Measurements from ENCODE around the gene RILPL2. TPM values are rescaled to one million over a fixed set of nuclear protein-coding genes. Genes with fewer than 3 reads are reported as not detected.
"Not testable (repeated sequence)": the region's sequence is repeated elsewhere in the genome, so short reads cannot be mapped to it uniquely, and the experiment has no call there.

The RILPL2 gene
- total RNA-seq, 1 donor from 2014 or later, result 2.8 TPM

DNA sequence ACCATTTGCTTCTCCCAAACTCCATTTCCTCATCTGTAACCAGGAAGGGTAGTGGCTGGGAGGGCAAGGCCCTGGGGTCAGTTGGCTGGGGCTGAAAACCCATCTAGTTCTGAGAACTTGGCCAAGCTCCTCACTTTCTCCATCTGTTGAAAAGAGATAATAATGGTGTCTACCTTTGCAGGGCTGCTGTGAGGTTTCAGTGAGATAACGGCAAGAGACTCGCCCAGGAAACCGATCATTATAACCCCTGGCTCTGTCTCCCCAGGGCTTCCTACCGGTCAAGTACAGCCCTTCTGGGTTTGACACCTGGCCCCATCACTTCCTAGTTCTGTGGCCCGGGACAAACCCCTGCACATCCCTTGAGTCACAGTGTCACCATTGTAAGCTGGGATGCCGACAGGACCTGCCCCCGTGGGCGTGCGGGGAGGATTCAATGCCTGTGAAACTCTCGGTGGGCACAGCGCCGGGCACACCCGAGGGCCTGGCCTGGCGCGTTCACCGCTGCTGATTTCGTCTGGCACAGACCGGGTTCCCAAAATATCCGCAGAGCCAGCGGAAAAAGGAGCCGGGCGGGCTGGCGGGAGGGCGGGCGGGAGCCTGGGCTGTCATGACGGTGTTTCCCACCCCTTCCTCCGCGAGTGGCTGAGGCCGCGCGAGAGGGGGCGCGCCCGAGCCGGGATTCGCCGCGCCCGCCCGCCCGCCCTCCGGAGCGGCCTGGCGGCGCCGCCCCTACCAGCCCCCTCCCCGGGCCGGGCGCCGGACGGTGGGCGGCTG is 48.1 kb downstream of the RILPL2 start:
- H3K27ac Mint-ChIP-seq, result peak overlapping the region; percentile 85
- DNase-seq (ENCODE audit: low spot score, unreplicated experiment), result peak; percentile 62

DNA sequence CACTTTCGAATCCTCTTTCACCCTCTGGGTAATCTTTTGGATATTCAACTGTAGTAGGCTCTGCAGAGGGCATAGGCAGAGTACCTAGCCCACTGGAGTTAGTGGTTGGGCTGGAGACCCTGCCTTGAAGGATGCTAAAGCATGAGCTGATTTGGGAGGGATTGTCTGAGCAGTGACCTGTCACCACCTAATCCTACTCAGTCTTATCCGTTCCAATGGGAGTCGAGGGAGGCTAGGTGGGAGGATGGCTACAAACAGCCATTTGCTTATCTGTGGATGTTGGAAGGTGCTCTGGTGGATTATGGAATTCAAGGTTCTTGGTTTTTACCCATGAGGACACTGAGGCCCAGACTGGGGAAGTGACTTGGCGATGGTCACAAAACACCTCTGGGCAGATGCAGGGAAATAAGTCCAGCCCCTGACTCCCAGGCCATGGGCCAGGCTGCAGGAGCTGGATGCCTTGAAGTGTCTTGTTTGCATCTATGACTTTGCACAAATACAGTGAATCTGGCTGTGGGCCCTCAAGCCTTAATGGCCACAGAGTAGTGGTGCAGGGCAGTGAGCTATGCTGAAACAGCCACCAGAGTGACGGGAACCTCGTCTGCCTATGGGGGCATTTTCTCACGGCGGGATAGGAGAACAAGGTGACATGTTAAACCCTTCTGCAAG is 48.8 kb downstream of the RILPL2 start:
- Mint-ChIP-seq H3K27me3 (no peaks in the 10 kb centered on the region), H3K36me3 (ENCODE audit: insufficient read depth) (peaks cover 6% of the 10 kb centered on the region), H3K27ac (peak overlapping the region; percentile 72), H3K4me3 (ENCODE audit: low read depth) (peak overlapping the region; percentile 78), H3K9me3 (ENCODE audit: low read depth) (no peaks in the 10 kb centered on the region), H3K4me1 (ENCODE audit: low read depth) (peaks cover 15% of the 10 kb centered on the region)
- no peak for DNase-seq (ENCODE audit: low spot score, unreplicated experiment)
- TF ChIP-seq CTCF (IDR thresholded peaks at IDR 0.05; ENCODE audit: unreplicated experiment), result no peak

More for the DNA sequence above, 48.1 kb downstream of the RILPL2 start:
- no peak for TF ChIP-seq CTCF (IDR thresholded peaks at IDR 0.05; ENCODE audit: unreplicated experiment)
- Mint-ChIP-seq H3K4me3 (ENCODE audit: low read depth) (peak overlapping the region; percentile 78), H3K27me3 (no peaks in the 10 kb centered on the region), H3K36me3 (ENCODE audit: insufficient read depth) (peaks cover 9% of the 10 kb centered on the region), H3K9me3 (ENCODE audit: low read depth) (no peaks in the 10 kb centered on the region), H3K4me1 (ENCODE audit: low read depth) (peaks cover 15% of the 10 kb centered on the region)

DNA sequence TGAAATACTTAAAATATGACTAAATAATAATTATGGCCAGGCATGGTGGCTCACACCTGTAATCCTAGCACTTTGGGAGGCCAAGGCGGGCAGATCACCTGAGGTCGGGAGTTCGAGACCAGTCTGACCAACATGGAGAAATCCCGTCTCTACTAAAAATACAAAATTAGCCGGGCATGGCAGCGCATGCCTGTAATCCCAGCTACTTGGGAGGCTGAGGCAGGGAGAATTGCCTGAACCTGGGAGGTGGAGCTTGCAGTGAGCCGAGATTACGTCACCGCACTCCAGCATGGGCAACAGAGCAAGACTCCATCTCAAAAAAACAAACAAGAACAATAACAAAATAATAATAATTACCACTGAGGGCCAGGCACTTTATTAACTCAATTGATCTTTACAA is 50.9 kb downstream of the RILPL2 start:
- not testable (repeated sequence) for H3K36me3 Mint-ChIP-seq (ENCODE audit: insufficient read depth); H3K9me3 Mint-ChIP-seq (ENCODE audit: low read depth); H3K27me3 Mint-ChIP-seq; H3K27ac Mint-ChIP-seq; DNase-seq (ENCODE audit: low spot score, unreplicated experiment); H3K4me3 Mint-ChIP-seq (ENCODE audit: low read depth)
- peaks cover 14% of the 10 kb centered on the region for H3K4me1 Mint-ChIP-seq (ENCODE audit: low read depth)

DNA sequence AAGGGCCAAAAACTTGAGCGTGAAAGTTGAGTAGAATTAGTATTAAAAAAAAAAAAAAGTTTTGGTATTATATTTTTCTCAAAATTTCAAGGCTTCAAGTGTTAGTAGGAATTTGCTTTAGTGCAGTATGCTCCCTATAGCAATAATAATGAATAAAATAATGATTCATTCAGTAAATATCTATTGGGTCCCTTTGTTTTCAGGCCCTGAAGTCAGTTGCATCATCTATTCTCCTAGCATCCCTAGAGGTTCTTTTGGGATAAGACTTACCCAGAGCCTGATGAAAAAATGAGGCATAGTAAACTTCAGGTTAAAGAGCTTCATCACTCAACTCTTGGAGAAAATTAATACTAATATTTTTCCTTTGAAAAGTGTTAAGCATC is 51.5 kb downstream of the RILPL2 start:
- H3K4me3 Mint-ChIP-seq (ENCODE audit: low read depth), result peak overlapping the region; percentile 85
- DNase-seq (ENCODE audit: low spot score, unreplicated experiment), result no peak
- H3K36me3 Mint-ChIP-seq (ENCODE audit: insufficient read depth), result no peaks in the 10 kb centered on the region
- TF ChIP-seq CTCF (IDR thresholded peaks at IDR 0.05; ENCODE audit: unreplicated experiment), result no peak
- peak overlapping the region; percentile 94 for H3K27ac Mint-ChIP-seq
- no peaks in the 10 kb centered on the region for H3K9me3 Mint-ChIP-seq (ENCODE audit: low read depth)
- peaks cover 8% of the 10 kb centered on the region for H3K4me1 Mint-ChIP-seq (ENCODE audit: low read depth)
- no peaks in the 10 kb centered on the region for H3K27me3 Mint-ChIP-seq

DNA sequence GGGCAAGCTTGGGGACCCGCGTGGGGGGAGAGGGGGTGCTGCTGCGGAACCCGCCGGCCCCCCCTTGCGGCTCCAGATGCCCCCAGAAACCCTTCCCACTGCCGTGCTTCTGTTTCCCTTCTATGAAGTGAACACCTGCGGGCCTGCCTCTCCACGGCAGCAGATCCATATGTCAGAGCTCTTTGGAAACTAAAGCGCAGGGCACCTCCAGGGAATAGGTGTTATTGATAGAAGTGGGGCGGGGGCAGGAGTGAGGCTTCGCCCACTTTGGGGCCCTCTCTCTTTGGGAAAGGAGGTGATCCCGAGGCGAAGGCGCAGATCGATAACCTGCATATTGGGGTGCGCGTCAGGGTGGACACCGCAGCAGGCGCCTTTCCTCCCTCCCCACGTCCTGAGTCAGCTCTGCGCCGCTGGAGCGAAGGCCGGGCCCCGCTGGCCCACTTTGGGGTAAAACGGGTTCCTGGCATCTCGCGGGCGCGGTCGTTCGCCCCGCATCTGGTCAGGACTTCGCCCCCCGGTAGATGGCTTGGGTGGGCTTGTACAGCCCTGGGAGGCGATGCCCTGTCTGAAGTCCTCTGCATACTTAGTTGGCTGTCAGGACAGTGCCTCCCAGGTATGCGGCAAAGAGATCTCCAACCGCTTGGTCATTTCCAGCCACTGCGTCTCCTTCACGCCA is 52.0 kb downstream of the RILPL2 start:
- no peak for TF ChIP-seq CTCF (IDR thresholded peaks at IDR 0.05; ENCODE audit: unreplicated experiment)
- Mint-ChIP-seq H3K9me3 (ENCODE audit: low read depth) (no peaks in the 10 kb centered on the region), H3K27me3 (no peaks in the 10 kb centered on the region), H3K4me1 (ENCODE audit: low read depth) (peaks cover 6% of the 10 kb centered on the region), H3K4me3 (ENCODE audit: low read depth) (peak overlapping the region; percentile 85), H3K27ac (peak overlapping the region; percentile 94), H3K36me3 (ENCODE audit: insufficient read depth) (no peaks in the 10 kb centered on the region)
- peak; percentile 27 for DNase-seq (ENCODE audit: low spot score, unreplicated experiment)
